Stimulated activated CD4-positive, alpha-beta T cell treated with anti-CD3 and anti-CD28 coated beads, Interleukin-12 subunit alpha, Interleukin-12 subunit beta, amount 100 ng/mL, for 48 hours (primary cell): Measurements from ENCODE around the gene SLC39A2.
"Not testable (repeated sequence)": the region's sequence is repeated elsewhere in the genome, so short reads cannot be mapped to it uniquely, and the experiment has no call there.

ENCODE experiments used
- DNase-seq, 3 donors: peaks; one replicate each; pipeline ENCODE4 v3.0.0-alpha.2; 2020; ENCODE audit warnings: low read depth in 2 of 3, low spot score in 1 of 3

SLC39A2 gene

GRCh38 chr14:21024585-21025370 lies 25.7 kb downstream of the SLC39A2 start, which contains the start of gene NDRG2:
Gene NDRG2, minus strand, starts transcription at chr14:21025061. Its CDS starts 1,746 bp downstream, at chr14:21023315.
- DNase-seq: peak; percentile 16 to 58 (median 35)

GRCh38 chr14:21025371-21026273 lies 26.5 kb downstream of the SLC39A2 start:
- DNase-seq: no peak

GRCh38 chr14:21026274-21026987 lies 27.3 kb downstream of the SLC39A2 start:
- no peak for DNase-seq

- no peak for DNase-seq
Measured at GRCh38 chr14:21026988-21027315, 27.9 kb downstream of the SLC39A2 start.

DNA sequence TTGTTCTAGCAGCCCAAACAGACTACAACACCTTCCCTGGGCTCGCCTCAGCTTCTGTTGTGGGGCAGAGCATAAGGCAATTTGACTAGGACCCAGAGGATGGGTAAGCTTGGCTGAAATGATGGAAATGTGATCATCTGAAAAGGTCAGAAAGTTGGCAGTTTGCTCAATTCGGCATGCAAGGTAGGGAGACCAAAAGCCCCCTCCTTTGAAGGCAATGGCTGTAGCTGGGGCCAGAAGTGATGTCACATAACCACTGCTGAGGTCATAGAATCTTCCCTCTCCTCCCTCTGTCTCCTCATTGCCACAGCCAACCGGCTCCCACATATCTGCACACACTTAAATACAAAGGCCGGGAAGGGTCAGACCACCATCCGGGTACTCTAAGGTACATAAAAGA lies 30.8 kb downstream of the SLC39A2 start, which contains the start of gene TPPP2:
TPPP2 (plus strand) TSS at position 301 of the 400 bp plus-strand sequence. CDS start 365 bp downstream, outside the sequence.
- no peak for DNase-seq

DNA sequence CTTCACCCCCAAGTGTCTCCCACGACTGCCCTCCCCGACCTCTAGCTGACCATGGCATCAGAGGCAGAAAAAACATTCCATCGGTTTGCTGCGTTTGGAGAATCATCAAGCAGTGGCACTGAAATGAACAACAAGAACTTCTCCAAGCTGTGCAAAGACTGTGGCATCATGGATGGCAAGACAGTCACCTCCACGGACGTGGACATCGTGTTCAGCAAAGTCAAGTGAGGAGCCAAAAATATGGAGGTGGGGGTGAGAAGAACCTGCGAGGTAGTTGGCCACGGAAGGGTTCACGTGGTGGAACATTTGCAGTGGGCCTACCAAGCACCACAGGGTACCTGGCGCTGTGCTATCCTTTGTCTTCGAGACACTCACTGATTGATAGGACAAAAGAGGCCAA lies 31.4 kb downstream of the SLC39A2 start:
- no peak for DNase-seq

DNA sequence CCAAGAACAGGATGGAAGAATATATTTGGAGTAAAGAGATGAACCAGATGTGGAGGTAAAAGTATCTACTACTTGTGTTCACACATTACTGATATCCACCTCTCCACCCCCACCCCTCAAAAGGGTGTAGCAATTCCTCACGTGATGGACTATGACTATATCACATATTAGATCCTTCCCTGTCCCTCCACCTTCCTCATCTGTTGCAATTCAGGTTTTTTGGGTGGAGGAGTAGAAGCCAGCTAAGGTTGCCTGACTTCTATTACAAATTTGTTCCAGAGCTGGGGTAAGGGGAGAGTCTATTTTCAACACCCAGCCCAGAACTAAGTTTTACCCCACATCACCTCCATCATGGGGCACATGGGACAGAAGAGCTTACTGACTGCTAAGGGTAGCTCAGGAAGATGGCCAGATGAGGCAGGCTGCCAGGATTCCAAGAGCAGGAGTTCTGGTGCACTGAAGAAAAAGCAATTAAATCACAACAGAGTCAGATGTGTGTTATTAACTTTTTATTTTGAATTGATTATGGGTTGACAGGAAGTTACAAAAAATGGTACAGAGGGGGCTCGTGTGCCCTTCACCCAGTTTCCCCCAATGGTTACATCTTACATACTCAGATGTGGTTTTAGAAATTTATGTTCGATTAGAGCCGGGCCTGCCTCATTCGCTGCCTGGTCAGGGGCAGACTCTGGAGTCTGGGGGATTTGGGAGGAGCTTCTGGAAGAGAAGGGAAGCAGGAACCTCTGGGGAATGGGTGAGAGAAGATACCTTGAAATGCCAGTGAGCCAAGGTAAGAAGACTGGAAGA lies 33.4 kb downstream of the SLC39A2 start:
- DNase-seq: no peak

- no peak for DNase-seq
Measured at GRCh38 chr14:21033133-21033698, 34.1 kb downstream of the SLC39A2 start.

- DNase-seq: no peak
Measured at GRCh38 chr14:21034707-21035106, 35.6 kb downstream of the SLC39A2 start, which contains the start of gene RNASE13. Gene RNASE13, minus strand, starts transcription at chr14:21034807. Its CDS starts 519 bp downstream, at chr14:21034288.

DNA sequence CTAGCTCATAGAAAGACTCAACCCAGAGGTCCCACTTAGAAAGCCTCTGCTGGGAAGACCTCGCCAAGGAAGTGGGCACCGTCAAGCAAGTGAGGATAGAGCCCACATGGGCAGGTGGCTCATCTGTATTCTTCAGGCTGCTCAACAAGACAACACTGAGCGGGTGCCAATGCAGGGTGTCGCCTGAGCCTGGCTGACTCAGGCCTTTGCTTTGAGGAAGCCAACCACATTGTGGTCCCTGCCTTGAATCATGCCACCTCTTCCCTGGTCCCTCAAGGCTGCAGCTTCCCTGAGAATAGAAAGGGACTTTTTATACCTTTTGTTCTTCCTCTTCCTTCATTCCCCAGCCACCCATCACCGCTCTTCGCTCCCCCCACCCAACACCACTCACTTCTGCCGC lies 37.7 kb downstream of the SLC39A2 start:
- no peak for DNase-seq

DNA sequence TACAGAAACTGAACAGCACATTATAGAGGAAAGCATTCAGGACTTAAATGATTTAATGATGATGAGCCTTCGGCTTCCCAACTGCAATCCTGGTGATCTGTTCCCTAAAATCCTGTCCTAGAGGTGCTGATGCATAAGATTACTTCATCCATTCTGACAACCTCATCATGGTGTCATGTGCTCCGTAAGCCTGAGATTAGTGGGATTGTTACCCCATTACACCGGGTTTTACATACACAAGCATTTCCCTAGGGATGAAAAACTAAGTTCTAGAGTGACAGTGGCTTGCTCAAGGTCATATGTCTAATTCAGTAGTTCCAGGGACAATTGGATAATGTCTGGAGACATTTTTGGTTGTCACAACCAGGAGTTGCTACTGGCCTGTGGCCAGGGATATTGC lies 38.1 kb downstream of the SLC39A2 start:
- no peak for DNase-seq

GRCh38 chr14:21038441-21039422 lies 39.6 kb downstream of the SLC39A2 start:
- DNase-seq: no peak

DNA sequence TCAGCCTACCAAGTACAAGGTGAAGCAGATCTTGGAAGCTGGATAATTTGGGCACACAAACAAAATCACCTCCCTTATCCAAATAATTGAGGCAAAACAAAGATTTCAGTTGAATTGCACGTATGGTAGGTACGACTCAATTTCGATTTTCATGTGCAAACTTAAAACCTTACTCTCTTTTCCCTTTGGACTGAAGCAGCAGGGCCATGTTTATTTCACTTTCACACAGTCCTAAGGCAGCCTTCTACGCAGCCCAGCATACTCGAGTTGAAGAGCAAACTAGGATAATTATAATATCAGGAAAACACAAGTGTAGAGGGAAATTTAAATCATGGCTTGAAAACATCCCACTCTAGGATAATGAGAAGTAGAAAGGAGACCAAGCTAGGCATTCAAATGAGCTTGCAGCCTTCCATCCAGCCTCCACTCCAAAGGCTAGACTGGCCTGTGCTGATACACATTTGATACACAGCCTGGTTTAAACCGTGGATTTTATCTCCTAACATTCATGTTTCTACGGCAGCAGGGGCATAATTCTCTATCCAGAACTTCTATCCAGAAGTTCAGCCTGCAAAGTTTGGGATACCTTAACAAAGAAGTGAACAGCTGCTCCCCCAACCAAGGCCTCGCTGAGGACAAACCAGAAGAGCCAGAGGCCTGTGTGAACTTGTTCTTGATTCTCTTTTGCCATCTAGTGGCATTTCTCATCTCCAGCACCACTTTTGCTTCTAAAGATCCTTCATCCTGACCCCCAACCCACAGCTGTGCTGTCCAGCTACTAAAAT lies 40.7 kb downstream of the SLC39A2 start:
- no peak for DNase-seq

DNA sequence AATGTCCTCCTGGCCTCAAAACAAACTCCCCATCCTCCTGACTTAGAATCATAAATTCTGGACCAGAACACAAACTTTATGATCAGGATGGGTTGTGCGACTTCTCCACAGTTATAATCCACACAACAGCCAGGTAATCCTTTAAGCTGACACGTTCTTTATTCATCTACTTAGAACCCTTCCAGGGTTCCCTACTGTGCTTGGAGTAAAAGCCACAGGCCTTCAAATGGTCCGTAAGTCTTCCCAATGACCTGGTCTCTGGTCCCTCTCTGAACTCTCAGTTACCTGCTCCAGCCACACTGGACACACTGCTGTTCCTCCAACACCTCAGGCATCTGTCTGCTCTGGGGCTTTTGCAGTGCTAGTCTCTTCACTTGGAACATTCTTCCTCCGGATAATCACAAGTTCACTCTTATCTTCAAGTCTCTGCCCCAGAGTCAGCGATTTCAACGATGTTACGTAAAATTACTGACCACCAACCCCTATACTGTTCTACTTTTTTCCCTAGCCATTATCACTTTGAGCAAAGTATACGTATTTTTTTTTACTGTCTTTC lies 41.4 kb downstream of the SLC39A2 start:
- no peak for DNase-seq

GRCh38 chr14:21040941-21041340 lies 41.8 kb downstream of the SLC39A2 start:
- not testable (repeated sequence) for DNase-seq

DNA sequence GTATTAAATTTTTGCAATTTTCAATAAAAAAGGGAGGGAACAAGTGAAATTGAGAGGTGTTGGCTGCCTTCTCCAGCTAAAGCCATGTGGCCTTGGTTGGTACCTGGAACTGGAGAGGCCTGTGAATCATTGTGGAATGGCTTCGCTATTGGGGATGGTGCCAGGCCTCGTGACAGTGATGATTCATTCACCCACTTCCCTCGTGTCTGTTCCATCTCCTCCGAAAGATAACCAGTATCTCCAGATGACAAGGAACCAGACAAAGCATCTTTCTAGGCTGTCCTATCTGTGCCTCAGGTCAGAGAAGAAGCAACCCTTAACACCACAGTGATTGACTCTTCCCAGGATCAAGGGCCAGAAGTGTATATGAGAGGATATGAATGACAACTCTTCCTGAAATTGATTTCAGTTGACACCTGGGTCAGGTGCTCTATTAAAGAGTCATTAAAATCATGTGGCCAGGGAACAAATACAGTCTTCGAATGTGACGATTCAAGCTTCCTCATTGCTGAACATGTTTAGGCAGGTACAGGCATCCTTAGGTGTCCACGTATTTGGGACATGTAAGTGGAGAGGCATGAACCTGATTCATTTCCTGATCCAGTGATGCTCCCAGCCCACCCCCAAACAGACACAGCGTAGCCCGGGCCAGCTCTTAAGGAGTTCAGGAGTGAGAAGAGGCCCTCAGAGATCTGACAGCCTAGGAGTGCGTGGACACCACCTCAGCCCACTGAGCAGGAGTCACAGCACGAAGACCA lies 42.8 kb downstream of the SLC39A2 start, which contains the start of gene RNASE7:
RNASE7 (plus strand) TSS at position 687 of the 758 bp plus-strand sequence. CDS start 631 bp downstream, outside the sequence.
- DNase-seq: no peak

- no peak for DNase-seq
Measured at GRCh38 chr14:21042918-21043317, 43.8 kb downstream of the SLC39A2 start.
